HUES48 (cell line): Measurements from ENCODE around the gene LAGE3.

Experiments used
- H3K27ac ChIP-seq: one replicate; pipeline ENCODE4 v1.7.0; 2013; ENCODE audit warnings: low read depth, low read length, inconsistent platforms
- H3K27me3 ChIP-seq: 2 replicates; pipeline ENCODE4 v1.6.1; 2013; ENCODE audit warnings: mild to moderate bottlenecking, low read length; ENCODE audit not compliant: control insufficient read depth, insufficient read depth
- H3K36me3 ChIP-seq: 2 replicates; pipeline ENCODE4 v1.6.1; 2013; ENCODE audit warnings: low read length; ENCODE audit not compliant: control insufficient read depth, insufficient read depth
- H3K4me1 ChIP-seq: 2 replicates; pipeline ENCODE4 v1.6.1; 2013; ENCODE audit warnings: mild to moderate bottlenecking, low read length; ENCODE audit not compliant: control insufficient read depth, insufficient read depth
- H3K4me3 ChIP-seq: 2 replicates; pipeline ENCODE4 v1.5.1; 2013; ENCODE audit warnings: mild to moderate bottlenecking, low read depth, low read length
- H3K9ac ChIP-seq: 2 replicates; pipeline ENCODE4 v1.6.1; 2013; ENCODE audit warnings: mild to moderate bottlenecking, low read depth, low read length, moderate library complexity
- H3K9me3 ChIP-seq: 2 replicates; pipeline ENCODE4 v1.6.1; 2013; ENCODE audit warnings: low read length; ENCODE audit not compliant: control insufficient read depth, insufficient read depth

LAGE3 gene

GRCh38 chrX:154450312-154450711 is 28.8 kb downstream of the LAGE3 start:
- H3K9me3 ChIP-seq, result peaks cover 52% of the 10 kb centered on the region
- no peak overlapping the region for H3K27ac ChIP-seq
- no peaks in the 10 kb centered on the region for H3K27me3 ChIP-seq
- H3K4me1 ChIP-seq, result no peaks in the 10 kb centered on the region
- H3K9ac ChIP-seq, result no peak overlapping the region
- peaks cover 25% of the 10 kb centered on the region for H3K36me3 ChIP-seq
- no peak overlapping the region for H3K4me3 ChIP-seq

- H3K4me1 ChIP-seq, result no peaks in the 10 kb centered on the region
- H3K27ac ChIP-seq, result no peak overlapping the region
- peaks cover 25% of the 10 kb centered on the region for H3K36me3 ChIP-seq
- no peak overlapping the region for H3K4me3 ChIP-seq
- H3K27me3 ChIP-seq, result no peaks in the 10 kb centered on the region
- no peak overlapping the region for H3K9ac ChIP-seq
- H3K9me3 ChIP-seq, result peaks cover 54% of the 10 kb centered on the region
Observed at GRCh38 chrX:154449618-154450017, 29.5 kb downstream of the LAGE3 start.

GRCh38 chrX:154448484-154448883 is 30.6 kb downstream of the LAGE3 start:
- H3K4me1 ChIP-seq, result no peaks in the 10 kb centered on the region
- no peak overlapping the region for H3K4me3 ChIP-seq
- no peaks in the 10 kb centered on the region for H3K27me3 ChIP-seq
- no peak overlapping the region for H3K27ac ChIP-seq
- peaks cover 25% of the 10 kb centered on the region for H3K36me3 ChIP-seq
- H3K9ac ChIP-seq, result no peak overlapping the region
- H3K9me3 ChIP-seq, result peaks cover 47% of the 10 kb centered on the region

- no peak overlapping the region for H3K4me3 ChIP-seq
- H3K36me3 ChIP-seq, result peaks cover 38% of the 10 kb centered on the region
- no peaks in the 10 kb centered on the region for H3K27me3 ChIP-seq
- H3K9ac ChIP-seq, result no peak overlapping the region
- no peaks in the 10 kb centered on the region for H3K4me1 ChIP-seq
- peaks cover 36% of the 10 kb centered on the region for H3K9me3 ChIP-seq
- H3K27ac ChIP-seq, result no peak overlapping the region
Observed at GRCh38 chrX:154446430-154446829, 32.7 kb downstream of the LAGE3 start.

GRCh38 chrX:154445776-154446175 is 33.3 kb downstream of the LAGE3 start:
- H3K4me1 ChIP-seq, result no peaks in the 10 kb centered on the region
- no peak overlapping the region for H3K4me3 ChIP-seq
- H3K27ac ChIP-seq, result no peak overlapping the region

GRCh38 chrX:154444755-154445246 is 34.3 kb downstream of the LAGE3 start:
- H3K36me3 ChIP-seq, result peaks cover 42% of the 10 kb centered on the region
- H3K27ac ChIP-seq, result no peak overlapping the region
- H3K4me3 ChIP-seq, result peak overlapping the region; percentile 57

More at GRCh38 chrX:154445776-154446175, 33.3 kb downstream of the LAGE3 start:
- no peaks in the 10 kb centered on the region for H3K27me3 ChIP-seq
- peaks cover 42% of the 10 kb centered on the region for H3K36me3 ChIP-seq
- H3K9ac ChIP-seq, result no peak overlapping the region
- H3K9me3 ChIP-seq, result peaks cover 30% of the 10 kb centered on the region

GRCh38 chrX:154443992-154444754 is 34.9 kb downstream of the LAGE3 start, which contains the start of gene FAM50A:
TSS of gene FAM50A (plus strand) at chrX:154444141. CDS start at chrX:154444236, 95 bp downstream.
- Histone ChIP-seq H3K27ac (peak within 1 kb of the TSS; percentile 21), H3K27me3 (no peaks in the 10 kb centered on the region), H3K4me3 (peak within 1 kb of the TSS; percentile 57)

More at GRCh38 chrX:154444755-154445246, 34.3 kb downstream of the LAGE3 start:
- Histone ChIP-seq H3K9ac (no peak overlapping the region), H3K9me3 (peaks cover 34% of the 10 kb centered on the region), H3K4me1 (no peaks in the 10 kb centered on the region), H3K27me3 (no peaks in the 10 kb centered on the region)

GRCh38 chrX:154443479-154443910 is 35.6 kb downstream of the LAGE3 start:
- H3K27ac ChIP-seq, result peak overlapping the region; percentile 21
- no peak overlapping the region for H3K9ac ChIP-seq
- H3K36me3 ChIP-seq, result peaks cover 38% of the 10 kb centered on the region

More at GRCh38 chrX:154443992-154444754, 34.9 kb downstream of the LAGE3 start, which contains the start of gene FAM50A:
- Histone ChIP-seq H3K9ac (no peak within 1 kb of the TSS; the same call in 1 of the 2 replicates), H3K4me1 (no peaks in the 10 kb centered on the region), H3K9me3 (peaks cover 34% of the 10 kb centered on the region), H3K36me3 (peaks cover 39% of the 10 kb centered on the region)

GRCh38 chrX:154441984-154442707 is 36.9 kb downstream of the LAGE3 start:
- Histone ChIP-seq H3K27ac (no peak overlapping the region), H3K36me3 (peaks cover 39% of the 10 kb centered on the region), H3K4me3 (no peak overlapping the region), H3K9me3 (peaks cover 36% of the 10 kb centered on the region), H3K27me3 (no peaks in the 10 kb centered on the region), H3K9ac (no peak overlapping the region), H3K4me1 (no peaks in the 10 kb centered on the region)

More at GRCh38 chrX:154443479-154443910, 35.6 kb downstream of the LAGE3 start:
- H3K27me3 ChIP-seq, result no peaks in the 10 kb centered on the region
- H3K9me3 ChIP-seq, result peaks cover 34% of the 10 kb centered on the region
- H3K4me1 ChIP-seq, result no peaks in the 10 kb centered on the region
- H3K4me3 ChIP-seq, result peak overlapping the region; percentile 50

- Histone ChIP-seq H3K4me1 (no peaks in the 10 kb centered on the region), H3K9me3 (peaks cover 30% of the 10 kb centered on the region)
Observed at GRCh38 chrX:154441564-154441963, 37.5 kb downstream of the LAGE3 start.

More at GRCh38 chrX:154441564-154441963, 37.5 kb downstream of the LAGE3 start:
- no peak overlapping the region for H3K9ac ChIP-seq
- H3K27ac ChIP-seq, result no peak overlapping the region
- H3K36me3 ChIP-seq, result peaks cover 39% of the 10 kb centered on the region
- H3K4me3 ChIP-seq, result no peak overlapping the region
- H3K27me3 ChIP-seq, result no peaks in the 10 kb centered on the region
